BJ (cell line): ENCODE measurements around the gene CALR. TPM values are rescaled to one million over a fixed set of nuclear protein-coding genes. Genes with fewer than 3 reads are reported as not detected.
"Not testable (repeated sequence)": the region's sequence is repeated elsewhere in the genome, so short reads cannot be mapped to it uniquely, and the experiment has no call there.

Source experiments
- CTCF ChIA-PET: fragments of 350-600 bp; formaldehyde crosslinking; extraction: SDS; loops from one replicate; lab custom pipeline; 2021; ENCODE audit warnings: antibody characterized with exemption, inconsistent platforms; lab: Yijun Ruan, JAX
- POLR2A ChIA-PET: fragments of 300-600 bp; sonication (Branson Sonifier 250); formaldehyde crosslinking; extraction: SDS; loops from one replicate; lab custom pipeline; 2021; ENCODE audit warnings: antibody characterized with exemption; lab: Charles Lee
- DNase-seq: peaks from one replicate; pipeline ENCODE4 v3.0.0-alpha.2; 2011; ENCODE audit warnings: low read depth
- H3K27me3 ChIP-seq: 2 replicates; pipeline ENCODE4 v1.6.0; 2011; ENCODE audit warnings: low read length; ENCODE audit not compliant: control insufficient read depth, insufficient read depth
- H3K36me3 ChIP-seq: 2 replicates; pipeline ENCODE4 v1.5.1; 2011; ENCODE audit warnings: low read length; ENCODE audit not compliant: control insufficient read depth, insufficient read depth
- H3K4me3 ChIP-seq: 2 replicates; pipeline ENCODE4 v1.5.1; 2011; ENCODE audit warnings: low read depth, mild to moderate bottlenecking, control low read depth, low read length
- CTCF ChIP-seq: IDR thresholded peaks from 2 replicates; pipeline ENCODE4 v1.5.1; 2011; ENCODE audit warnings: low read depth, mild to moderate bottlenecking, control low read depth, inconsistent platforms, low read length, moderate library complexity; ENCODE audit not compliant: insufficient read depth
- polyA plus RNA-seq: library from polyadenylated mRNA; depleted of rRNA; stranded (reverse); fragments of >200 nt; gene quantifications from 2 replicates; pipeline ENCODE4 v1.2.3, GENCODE V29; 2011

The CALR gene
- polyA plus RNA-seq, 1 experiment = 1,647 TPM

DNA sequence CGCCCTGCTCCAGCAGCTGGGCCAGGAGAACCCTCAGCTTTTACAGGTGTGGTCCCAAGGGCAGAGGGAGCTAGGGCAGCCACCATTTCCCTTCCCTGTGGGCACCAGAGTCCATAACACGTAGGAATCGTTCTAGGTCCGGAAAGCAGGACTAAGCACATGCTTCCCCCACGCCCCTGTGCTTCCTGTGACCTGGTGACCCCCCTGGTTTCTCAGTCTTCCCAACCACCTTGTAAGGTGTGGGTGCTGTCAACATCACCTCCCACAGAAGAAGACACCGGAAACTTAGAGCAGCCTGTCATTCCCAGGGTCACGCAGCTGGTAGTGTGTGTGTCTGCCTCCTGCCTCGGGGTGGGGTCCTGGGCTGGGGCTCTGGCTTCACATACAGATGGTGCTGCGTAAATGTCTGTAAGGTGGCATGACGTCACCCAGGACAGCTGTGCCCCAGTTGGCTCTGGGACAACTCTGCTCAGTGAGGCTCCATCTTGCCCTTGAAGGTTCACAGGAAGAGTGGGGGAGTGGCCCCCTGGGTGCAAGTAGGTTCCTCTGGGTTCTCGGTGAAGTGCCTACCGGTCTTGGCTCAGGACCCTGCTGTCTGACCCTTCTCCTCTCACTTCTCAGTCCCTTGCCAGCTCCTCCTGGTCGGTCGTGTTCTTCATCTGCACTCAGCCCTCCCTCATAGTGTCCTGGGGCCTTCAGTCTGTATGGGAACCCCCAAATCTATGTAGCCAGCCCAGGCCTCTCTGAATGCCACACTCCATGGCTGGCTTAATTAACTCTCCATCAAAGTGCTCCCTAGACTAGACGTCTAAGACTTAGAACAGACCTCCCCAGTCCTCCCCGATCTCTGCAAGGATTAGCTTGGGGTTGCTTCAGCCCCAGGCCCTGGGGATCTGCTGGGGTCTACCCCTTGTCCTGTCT is 11.2 kb downstream of the CALR start:
- Histone ChIP-seq H3K4me3 (no peak overlapping the region), H3K27me3 (no peaks in the 10 kb centered on the region), H3K36me3 (peaks cover 52% of the 10 kb centered on the region)
- TF ChIP-seq CTCF = no peak
- DNase-seq = no peak
- CTCF ChIA-PET = interaction anchor here (5.8 kb wide), 1 partner anchor 16 kb away, joined by 28 read pairs; no protein-coding TSS in a partner anchor
- POLR2A ChIA-PET = no interaction called here

GRCh38 chr19:12952050-12952449 is 13.6 kb downstream of the CALR start:
- CTCF ChIA-PET = interaction anchor here (5.6 kb wide), 1 partner anchor 13 kb away, joined by 76 read pairs; no protein-coding TSS in a partner anchor
- H3K4me3 ChIP-seq, DNase-seq, H3K27me3 ChIP-seq, POLR2A ChIA-PET: not testable (repeated sequence)
- H3K36me3 ChIP-seq = peaks cover 53% of the 10 kb centered on the region

- no peaks in the 10 kb centered on the region for H3K27me3 ChIP-seq
- no peak overlapping the region for H3K4me3 ChIP-seq
- peaks cover 52% of the 10 kb centered on the region for H3K36me3 ChIP-seq
- ChIA-PET POLR2A (no interaction called here), CTCF (interaction anchor here (5.6 kb wide), 1 partner anchor 12 kb away, joined by 76 read pairs; no protein-coding TSS in a partner anchor)
- no peak for DNase-seq
- TF ChIP-seq CTCF = no peak
Observed at GRCh38 chr19:12952488-12953137, 14.2 kb downstream of the CALR start.

GRCh38 chr19:12953138-12953798 is 14.9 kb downstream of the CALR start:
- Histone ChIP-seq H3K4me3 (no peak overlapping the region), H3K27me3 (no peaks in the 10 kb centered on the region), H3K36me3 (peaks cover 46% of the 10 kb centered on the region)
- TF ChIP-seq CTCF = no peak
- CTCF ChIA-PET = interaction anchor here (5.6 kb wide), 1 partner anchor 12 kb away, joined by 76 read pairs; no protein-coding TSS in a partner anchor
- no peak for DNase-seq
- POLR2A ChIA-PET = no interaction called here

DNA sequence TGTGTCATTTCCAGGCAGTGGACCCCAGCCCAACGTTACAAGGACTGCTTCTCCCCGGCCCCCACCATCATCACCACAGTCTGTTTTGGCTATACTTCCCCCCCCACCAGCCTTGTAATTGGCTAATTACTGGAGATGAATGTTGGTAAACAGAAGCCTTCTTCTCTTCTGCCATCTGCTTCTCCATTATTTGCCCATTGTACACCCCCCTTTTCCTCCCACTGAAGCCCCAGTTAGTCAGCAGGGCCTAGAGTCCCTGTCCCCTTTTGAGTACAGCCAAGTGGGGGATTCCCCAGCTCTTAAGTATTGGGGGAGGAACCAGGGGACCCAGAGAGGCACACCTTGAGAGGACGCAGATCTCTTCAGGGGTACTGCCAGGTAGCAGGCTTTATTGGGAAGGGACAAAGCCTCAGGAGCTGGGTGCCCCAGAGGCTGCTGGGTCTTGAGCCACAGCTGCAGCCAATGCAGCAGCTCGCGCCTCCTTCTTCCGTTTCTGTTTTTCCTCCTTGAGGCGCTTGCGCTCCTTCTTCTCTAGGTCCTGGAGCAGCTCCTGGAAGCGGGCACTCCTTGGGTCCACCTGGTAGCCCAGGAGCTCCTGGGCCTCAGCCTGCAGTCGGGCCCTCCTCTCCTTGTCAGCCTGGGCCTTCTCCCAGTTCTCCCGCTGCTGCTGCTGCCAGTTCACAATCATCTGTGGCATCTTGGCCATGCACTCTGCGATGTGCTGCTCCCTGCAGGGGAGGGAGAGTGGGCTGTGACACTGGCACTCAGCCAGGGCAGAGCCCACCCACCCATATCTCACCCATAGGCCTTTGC is 15.6 kb downstream of the CALR start:
- POLR2A ChIA-PET = interaction anchor here (0.6 kb wide), 1 partner anchor 8 kb away, joined by 9 read pairs; no protein-coding TSS in a partner anchor
- DNase-seq = no peak
- no peaks in the 10 kb centered on the region for H3K27me3 ChIP-seq
- no peak overlapping the region for H3K4me3 ChIP-seq
- CTCF ChIA-PET = interaction anchor here (0.7 to 5.6 kb wide), 3 partner anchors 11 to 930 kb away, joined by 3 to 76 read pairs (median 4); no protein-coding TSS in a partner anchor
- no peak for TF ChIP-seq CTCF
- H3K36me3 ChIP-seq = peaks cover 39% of the 10 kb centered on the region
